Esophagus muscularis mucosa (tissue), 4 donors: ENCODE data around the gene RPS21. TPM values are rescaled to one million over a fixed set of nuclear protein-coding genes. Genes with fewer than 3 reads are reported as not detected.

Experiments used
- DNase-seq: peaks from one replicate; pipeline ENCODE4 v3.0.0-alpha.2; 2017; ENCODE audit errors: extremely low spot score
- H3K27ac ChIP-seq, 4 donors: fragments of 200-600 bp; sonication (generic); replicated peaks in 1 of 4; 1 replicate in 3 of 4; 2 replicates in 1 of 4; pipeline ENCODE4 v1.5.1; 2016 to 2019; ENCODE audit warnings: mild to moderate bottlenecking in 1 of 4
- H3K27me3 ChIP-seq, 4 donors: fragments of 200-600 bp; sonication (generic); one replicate each; pipeline versions ENCODE4 v1.5.1 to v1.6.0; 2016 to 2019
- H3K36me3 ChIP-seq, 4 donors: fragments of 200-600 bp; sonication (generic); one replicate each; pipeline ENCODE4 v1.5.1; 2016 to 2019
- H3K4me1 ChIP-seq, 4 donors: fragments of 200-600 bp; sonication (generic); one replicate each; pipeline ENCODE4 v1.5.1; 2016 to 2019
- H3K4me3 ChIP-seq, 4 donors: fragments of 200-600 bp; sonication (generic); 1 replicate in 2 of 4; 2 replicates in 2 of 4; pipeline ENCODE4 v1.5.1; 2016 to 2019; ENCODE audit warnings: mild to moderate bottlenecking in 4 of 4, moderate library complexity in 1 of 4
- H3K9me3 ChIP-seq, 4 donors: fragments of 200-600 bp; sonication (generic); 1 replicate in 3 of 4; 2 replicates in 1 of 4; pipeline ENCODE4 v1.5.1; 2016 to 2019
- EP300 ChIP-seq: sonication (generic); formaldehyde crosslinking; IDR thresholded peaks from one replicate; pipeline ENCODE4 v1.6.1; 2017; ENCODE audit warnings: antibody characterized with exemption
- POLR2A ChIP-seq: fragments of 450-650 bp; IDR thresholded peaks from one replicate; pipeline ENCODE4 v1.6.1; 2017; ENCODE audit warnings: antibody characterized with exemption, moderate library complexity, mild to moderate bottlenecking, low read depth
- POLR2AphosphoS5 ChIP-seq, 2 donors: sonication (generic); formaldehyde crosslinking; IDR thresholded peaks; one replicate each; pipeline ENCODE4 v1.6.1; 2017; ENCODE audit warnings: antibody characterized with exemption in 2 of 2
- WGBS: methylation state at CpG from one replicate; pipeline ENCODE4 v1.1.5; 2018; 5-methylcytosine and 5-hydroxymethylcytosine counted together
- intact Hi-C: fragments of 100-400 bp; cut with DNase I; formaldehyde crosslinking; loops from one replicate; pipeline ENCODE4 v1.15.1; 2023
- total RNA-seq, 4 donors: library from RNA; depleted of rRNA; stranded (reverse); fragments of >200 nt; gene quantifications; one replicate each; pipeline versions ENCODE4 v1.1.0 to v1.2.1, GENCODE V29; 2016
- TF ChIP-seq, protein P1 (sequence below), 3 experiments: fragments of 200-600 bp in 2 of 3; fragments of 450-650 bp in 1 of 3; sonication (generic) in 2 of 3; IDR thresholded peaks; one replicate each; pipeline ENCODE4 v1.5.1; 2017 to 2019; ENCODE audit warnings: antibody characterized with exemption in 3 of 3, mild to moderate bottlenecking in 2 of 3, moderate library complexity in 1 of 3

Gene RPS21
- total RNA-seq, 4 donors from 2014 or later = 581 to 2,787 (median 1,391) TPM

DNA sequence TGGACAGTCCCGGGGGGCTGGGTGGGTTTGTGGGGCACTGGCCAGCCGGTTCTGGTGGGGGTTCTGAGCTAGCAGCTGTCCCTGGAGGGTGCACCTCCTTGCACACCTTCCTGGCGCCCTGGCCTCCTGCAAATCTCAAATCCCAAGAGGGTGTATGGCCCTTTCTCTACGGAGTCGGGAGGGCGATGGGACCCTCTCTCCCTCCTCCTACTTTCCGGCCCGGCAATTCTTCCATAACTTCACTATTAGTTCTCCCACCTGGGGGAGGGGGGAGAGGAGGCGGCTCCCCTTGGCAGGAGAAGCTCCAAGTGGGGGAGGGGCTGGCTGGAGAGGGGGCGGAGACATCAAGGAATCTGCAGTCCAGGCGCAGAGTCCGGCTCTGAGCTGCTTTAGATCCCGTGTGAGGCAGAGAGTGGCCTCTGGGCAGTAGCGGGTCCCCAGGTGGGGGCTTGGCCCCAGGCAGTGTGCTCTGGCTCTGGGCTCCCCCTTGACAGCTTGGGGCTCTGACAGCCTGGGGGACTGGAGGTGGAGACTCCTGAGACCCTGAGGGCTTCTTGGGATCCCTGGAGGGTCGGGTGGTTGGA lies 18.4 kb upstream of the RPS21 start:
- WGBS = 17% methylated on average over 9 of the region's 15 CpGs
- peak overlapping the region; percentile 93 to 97 (median 94) for H3K27ac ChIP-seq
- intact Hi-C loops = no loop called here
- H3K9me3 ChIP-seq = no peaks in the 10 kb centered on the region
- TF ChIP-seq EP300 (no peak), POLR2AphosphoS5 (IDR thresholded peaks at IDR 0.05) (no peak), POLR2A (no peak)
- TF ChIP-seq, protein P1, sequence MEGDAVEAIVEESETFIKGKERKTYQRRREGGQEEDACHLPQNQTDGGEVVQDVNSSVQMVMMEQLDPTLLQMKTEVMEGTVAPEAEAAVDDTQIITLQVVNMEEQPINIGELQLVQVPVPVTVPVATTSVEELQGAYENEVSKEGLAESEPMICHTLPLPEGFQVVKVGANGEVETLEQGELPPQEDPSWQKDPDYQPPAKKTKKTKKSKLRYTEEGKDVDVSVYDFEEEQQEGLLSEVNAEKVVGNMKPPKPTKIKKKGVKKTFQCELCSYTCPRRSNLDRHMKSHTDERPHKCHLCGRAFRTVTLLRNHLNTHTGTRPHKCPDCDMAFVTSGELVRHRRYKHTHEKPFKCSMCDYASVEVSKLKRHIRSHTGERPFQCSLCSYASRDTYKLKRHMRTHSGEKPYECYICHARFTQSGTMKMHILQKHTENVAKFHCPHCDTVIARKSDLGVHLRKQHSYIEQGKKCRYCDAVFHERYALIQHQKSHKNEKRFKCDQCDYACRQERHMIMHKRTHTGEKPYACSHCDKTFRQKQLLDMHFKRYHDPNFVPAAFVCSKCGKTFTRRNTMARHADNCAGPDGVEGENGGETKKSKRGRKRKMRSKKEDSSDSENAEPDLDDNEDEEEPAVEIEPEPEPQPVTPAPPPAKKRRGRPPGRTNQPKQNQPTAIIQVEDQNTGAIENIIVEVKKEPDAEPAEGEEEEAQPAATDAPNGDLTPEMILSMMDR (IDR thresholded peaks at IDR 0.05) = no peak
- H3K4me1 ChIP-seq = peaks cover 72 to 93% (median 91%) of the 10 kb centered on the region in 4 donors
- H3K36me3 ChIP-seq = no peaks in the 10 kb centered on the region
- H3K27me3 ChIP-seq = no peaks in the 10 kb centered on the region
- H3K4me3 ChIP-seq = peak overlapping the region; percentile 72 to 96 (median 88)
- DNase-seq = no peak

DNA sequence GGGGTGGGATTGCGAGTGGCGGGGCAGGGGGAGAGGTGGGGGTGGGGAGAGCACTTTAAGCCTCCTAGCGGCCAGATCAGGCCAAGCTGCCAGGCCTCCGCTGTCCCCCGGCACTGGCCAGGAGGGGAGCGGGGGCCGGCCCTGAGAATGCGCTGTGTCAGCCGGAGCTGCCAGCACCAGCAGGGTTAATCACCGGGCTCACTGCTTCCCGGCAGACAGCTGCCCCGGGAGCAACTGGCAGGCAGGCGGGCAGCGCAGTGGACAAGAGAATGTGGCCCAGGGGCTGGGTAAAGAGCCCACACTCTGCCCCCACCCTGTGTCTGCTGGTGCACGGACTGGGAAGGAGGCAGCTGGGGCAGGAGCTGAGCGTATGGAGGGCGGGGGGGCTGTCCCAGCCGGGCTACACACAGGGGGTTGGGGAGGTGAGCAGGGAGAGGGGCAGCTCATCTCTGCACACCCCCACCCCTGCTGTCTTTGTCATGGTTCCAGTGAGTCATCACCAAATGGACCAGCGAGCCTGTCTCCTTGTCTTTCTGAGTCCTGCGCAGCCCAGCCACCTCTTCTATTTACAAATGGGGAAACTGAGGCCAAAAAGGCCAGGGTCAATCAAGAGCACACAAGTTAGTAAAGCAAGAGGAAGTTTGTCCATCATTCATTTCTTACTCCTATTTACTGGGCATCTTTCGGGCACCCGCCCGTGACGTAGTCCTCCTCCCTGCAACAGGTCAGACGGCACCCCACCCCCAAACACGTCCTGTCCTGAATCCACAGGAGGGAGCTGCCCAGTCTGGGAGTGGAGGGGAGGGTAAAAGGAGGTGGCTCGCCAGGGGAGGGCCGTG lies 17.7 kb upstream of the RPS21 start:
- Histone ChIP-seq H3K27me3 (no peaks in the 10 kb centered on the region), H3K4me1 (peaks cover 65 to 92% (median 90%) of the 10 kb centered on the region in 4 donors), H3K9me3 (no peaks in the 10 kb centered on the region), H3K27ac (peak overlapping the region; percentile 93 to 97 (median 94)), H3K36me3 (no peaks in the 10 kb centered on the region), H3K4me3 (peak overlapping the region; percentile 72 to 96 (median 88))
- DNase-seq = no peak
- TF ChIP-seq POLR2A = no peak
- TF ChIP-seq, protein P1 (IDR thresholded peaks at IDR 0.05) = peak; percentile 13 to 51 (median 19)
- no peak for TF ChIP-seq EP300
- TF ChIP-seq POLR2AphosphoS5 (IDR thresholded peaks at IDR 0.05) = peak in 1 of 2 donors; percentile 63
- intact Hi-C loops = no loop called here
- WGBS = 21% methylated on average over 24 of the region's 28 CpGs

DNA sequence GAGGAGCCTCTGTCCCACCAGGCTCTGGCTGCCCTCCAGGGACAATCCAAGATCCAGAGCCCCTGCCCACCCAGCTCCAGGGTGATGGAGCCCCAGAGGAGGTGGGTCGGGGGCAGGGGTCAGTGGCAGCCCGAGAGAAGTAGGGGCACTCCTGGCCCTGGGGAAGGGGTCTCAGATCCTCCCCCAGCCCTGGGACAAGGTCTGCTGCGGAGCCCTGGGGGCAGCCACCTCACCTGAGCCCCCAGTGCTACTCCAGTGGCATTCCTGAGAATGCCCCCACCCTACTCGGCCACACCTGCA lies 17.1 kb upstream of the RPS21 start:
- intact Hi-C loops = no loop called here
- H3K27me3 ChIP-seq = no peaks in the 10 kb centered on the region
- H3K27ac ChIP-seq = peak overlapping the region; percentile 93 to 97 (median 94)
- H3K9me3 ChIP-seq = no peaks in the 10 kb centered on the region
- 33% methylated on average over 2 of the region's 4 CpGs for WGBS
- no peak overlapping the region for H3K4me3 ChIP-seq
- peaks cover 64 to 92% (median 90%) of the 10 kb centered on the region in 4 donors for H3K4me1 ChIP-seq
- DNase-seq = no peak
- no peaks in the 10 kb centered on the region for H3K36me3 ChIP-seq
- TF ChIP-seq POLR2A = no peak
- TF ChIP-seq, protein P1 (IDR thresholded peaks at IDR 0.05) = no peak
- no peak for TF ChIP-seq POLR2AphosphoS5 (IDR thresholded peaks at IDR 0.05)
- no peak for TF ChIP-seq EP300

DNA sequence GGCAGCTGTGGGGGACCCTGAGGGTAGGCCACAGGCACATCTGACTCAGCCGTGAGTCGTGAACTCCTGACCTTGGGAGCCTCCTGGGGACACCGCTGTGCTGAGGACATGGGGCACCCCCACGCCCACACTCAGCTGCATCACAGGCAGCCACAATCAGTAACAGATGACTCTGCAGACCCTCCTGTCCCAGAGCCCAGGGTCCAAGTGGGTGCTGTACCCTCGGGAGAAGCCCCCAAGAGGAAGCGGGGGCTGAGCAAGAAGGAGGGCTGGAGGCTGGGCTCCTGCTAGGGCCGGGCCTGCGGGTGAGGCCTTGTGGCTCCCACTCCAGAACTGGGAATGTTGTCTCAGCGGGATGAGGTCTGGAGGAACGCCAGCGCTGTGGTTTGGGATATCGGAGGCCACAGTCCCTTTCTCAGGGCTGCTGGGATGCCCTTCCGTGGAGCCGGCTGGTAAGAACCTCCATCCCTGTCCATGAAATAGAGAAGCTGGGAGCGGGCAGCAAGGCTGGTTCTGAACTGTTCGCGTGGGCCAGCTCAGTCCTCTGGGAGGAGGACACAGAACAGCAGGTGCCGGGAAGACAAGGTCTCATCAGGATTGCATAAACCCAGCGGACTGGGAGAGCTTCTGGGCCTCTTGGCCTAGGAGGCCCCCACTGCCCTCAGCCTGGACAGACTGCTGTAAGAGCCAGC lies 16.6 kb upstream of the RPS21 start:
- Histone ChIP-seq H3K4me1 (peaks cover 61 to 92% (median 90%) of the 10 kb centered on the region in 4 donors), H3K36me3 (no peaks in the 10 kb centered on the region), H3K27me3 (no peaks in the 10 kb centered on the region), H3K9me3 (no peaks in the 10 kb centered on the region), H3K4me3 (no peak overlapping the region), H3K27ac (peak overlapping the region; percentile 93 to 97 (median 94))
- intact Hi-C loops = no loop called here
- TF ChIP-seq, protein P1 (IDR thresholded peaks at IDR 0.05) = no peak
- TF ChIP-seq POLR2AphosphoS5 (IDR thresholded peaks at IDR 0.05) (peak in 1 of 2 donors; percentile 27), EP300 (no peak)
- 80% methylated on average over 12 of the region's 19 CpGs for WGBS
- no peak for DNase-seq
